ENCODE results near the gene RBM44. TPM values are rescaled to one million over a fixed set of nuclear protein-coding genes. Genes with fewer than 3 reads are reported as not detected.

Gene RBM44
- polyA plus RNA-seq, 1 experiment = 0.05 TPM

DNA sequence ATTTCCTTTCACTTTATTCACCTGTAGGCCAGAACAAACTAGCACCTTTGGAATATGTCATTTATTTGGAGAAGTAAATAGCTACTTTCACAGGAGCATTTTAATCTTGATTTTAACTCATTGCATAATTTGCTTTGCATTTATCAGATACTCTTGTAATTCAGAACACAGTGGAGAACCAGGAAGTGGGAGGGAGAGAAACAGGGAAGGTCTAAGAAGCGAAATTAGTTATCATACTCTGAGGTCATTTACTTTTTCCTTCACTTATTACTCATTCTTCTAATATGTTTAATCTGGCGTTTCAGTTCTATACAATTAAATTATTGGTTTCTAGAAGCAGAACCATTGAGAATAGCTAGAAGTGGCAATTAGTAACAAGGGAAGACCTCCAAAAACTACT is 20.7 kb downstream of the RBM44 start:
- Histone ChIP-seq H3K36me3 (ENCODE audit: control insufficient read depth, insufficient read depth, low read length) (no peaks in the 10 kb centered on the region), H3K27me3 (ENCODE audit: control insufficient read depth, insufficient read depth, low read length) (peaks cover 4% of the 10 kb centered on the region), H3K4me3 (ENCODE audit: low read depth, low read length) (no peak overlapping the region)
- TF ChIP-seq CTCF (IDR thresholded peaks at IDR 0.05; ENCODE audit: insufficient read depth, low read depth, low read length) = no peak
- ChIA-PET POLR2A (no interaction called here), CTCF (interaction anchor here (0.7 to 1.0 kb wide), 2 partner anchors 13 to 348 kb away, joined by 3 read pairs; no protein-coding TSS in a partner anchor)
- no peak for DNase-seq (ENCODE audit: low read depth)

GRCh38 chr2:237820421-237820820 is 21.8 kb downstream of the RBM44 start:
- ChIA-PET CTCF (interaction anchor here (0.9 kb wide), 1 partner anchor 25 kb away, joined by 3 read pairs; no protein-coding TSS in a partner anchor), POLR2A (no interaction called here)
- no peak for DNase-seq (ENCODE audit: low read depth)
- Histone ChIP-seq H3K27me3 (ENCODE audit: control insufficient read depth, insufficient read depth, low read length) (peaks cover 4% of the 10 kb centered on the region), H3K4me3 (ENCODE audit: low read depth, low read length) (no peak overlapping the region), H3K36me3 (ENCODE audit: control insufficient read depth, insufficient read depth, low read length) (no peaks in the 10 kb centered on the region)
- no peak for TF ChIP-seq CTCF (IDR thresholded peaks at IDR 0.05; ENCODE audit: insufficient read depth, low read depth, low read length)

GRCh38 chr2:237823544-237823943 is 25.0 kb downstream of the RBM44 start:
- CTCF ChIA-PET = no interaction called here
- Histone ChIP-seq H3K36me3 (ENCODE audit: control insufficient read depth, insufficient read depth, low read length) (no peaks in the 10 kb centered on the region), H3K27me3 (ENCODE audit: control insufficient read depth, insufficient read depth, low read length) (no peaks in the 10 kb centered on the region), H3K4me3 (ENCODE audit: low read depth, low read length) (no peak overlapping the region)
- POLR2A ChIA-PET = no interaction called here
- no peak for TF ChIP-seq CTCF (IDR thresholded peaks at IDR 0.05; ENCODE audit: insufficient read depth, low read depth, low read length)
- no peak for DNase-seq (ENCODE audit: low read depth)

- no peak for DNase-seq (ENCODE audit: low read depth)
- POLR2A ChIA-PET = no interaction called here
- no peaks in the 10 kb centered on the region for H3K36me3 ChIP-seq (ENCODE audit: control insufficient read depth, insufficient read depth, low read length)
- H3K27me3 ChIP-seq (ENCODE audit: control insufficient read depth, insufficient read depth, low read length) = no peaks in the 10 kb centered on the region
- CTCF ChIA-PET = no interaction called here
- no peak overlapping the region for H3K4me3 ChIP-seq (ENCODE audit: low read depth, low read length)
- no peak for TF ChIP-seq CTCF (IDR thresholded peaks at IDR 0.05; ENCODE audit: insufficient read depth, low read depth, low read length)
Observed at GRCh38 chr2:237824085-237824484, 25.5 kb downstream of the RBM44 start.

GRCh38 chr2:237827421-237827987 is 28.9 kb downstream of the RBM44 start:
- CTCF ChIA-PET = no interaction called here

More at GRCh38 chr2:237827421-237827987, 28.9 kb downstream of the RBM44 start:
- no peak overlapping the region for H3K4me3 ChIP-seq (ENCODE audit: low read depth, low read length)
- POLR2A ChIA-PET = no interaction called here
- no peak for TF ChIP-seq CTCF (IDR thresholded peaks at IDR 0.05; ENCODE audit: insufficient read depth, low read depth, low read length)
- no peak for DNase-seq (ENCODE audit: low read depth)
- 0 out of 2 replicates have a peak, but pooled peaks cover 1% of the 10 kb centered on the region for H3K27me3 ChIP-seq (ENCODE audit: control insufficient read depth, insufficient read depth, low read length)
- H3K36me3 ChIP-seq (ENCODE audit: control insufficient read depth, insufficient read depth, low read length) = no peaks in the 10 kb centered on the region

All from BJ (cell line).